ENCODE measurements around the gene FBXO2.

DNA sequence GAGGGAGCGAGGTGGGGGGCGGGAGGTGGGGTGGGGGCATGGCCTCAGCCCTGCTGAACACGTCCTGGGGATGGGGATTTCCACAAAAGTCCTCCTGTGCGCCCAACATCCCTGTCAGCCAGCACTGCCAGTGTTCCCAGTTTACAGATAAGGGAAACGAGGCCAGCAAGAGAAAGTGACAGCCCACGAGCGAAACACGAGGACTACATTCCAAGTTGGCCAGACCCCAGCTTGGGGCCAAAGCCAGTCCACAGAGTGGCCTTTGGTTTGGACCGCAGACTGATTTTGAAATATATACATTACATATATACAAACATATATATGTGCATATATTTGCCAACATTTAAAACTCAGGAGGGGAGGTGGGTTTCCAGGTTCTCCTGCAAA lies 5.0 kb downstream of the FBXO2 start:
- TF ChIP-seq, protein P1, sequence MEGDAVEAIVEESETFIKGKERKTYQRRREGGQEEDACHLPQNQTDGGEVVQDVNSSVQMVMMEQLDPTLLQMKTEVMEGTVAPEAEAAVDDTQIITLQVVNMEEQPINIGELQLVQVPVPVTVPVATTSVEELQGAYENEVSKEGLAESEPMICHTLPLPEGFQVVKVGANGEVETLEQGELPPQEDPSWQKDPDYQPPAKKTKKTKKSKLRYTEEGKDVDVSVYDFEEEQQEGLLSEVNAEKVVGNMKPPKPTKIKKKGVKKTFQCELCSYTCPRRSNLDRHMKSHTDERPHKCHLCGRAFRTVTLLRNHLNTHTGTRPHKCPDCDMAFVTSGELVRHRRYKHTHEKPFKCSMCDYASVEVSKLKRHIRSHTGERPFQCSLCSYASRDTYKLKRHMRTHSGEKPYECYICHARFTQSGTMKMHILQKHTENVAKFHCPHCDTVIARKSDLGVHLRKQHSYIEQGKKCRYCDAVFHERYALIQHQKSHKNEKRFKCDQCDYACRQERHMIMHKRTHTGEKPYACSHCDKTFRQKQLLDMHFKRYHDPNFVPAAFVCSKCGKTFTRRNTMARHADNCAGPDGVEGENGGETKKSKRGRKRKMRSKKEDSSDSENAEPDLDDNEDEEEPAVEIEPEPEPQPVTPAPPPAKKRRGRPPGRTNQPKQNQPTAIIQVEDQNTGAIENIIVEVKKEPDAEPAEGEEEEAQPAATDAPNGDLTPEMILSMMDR (IDR thresholded peaks at IDR 0.05; ENCODE audit: low read length): no peak
- TF ChIP-seq EZH2phosphoT487 (IDR thresholded peaks at IDR 0.05; ENCODE audit: low read length): no peak
- TF ChIP-seq EZH2 (optimal IDR thresholded peaks at IDR 0.05; ENCODE audit: low read depth, low read length): no peak

All from MM.1S (cell line).